Stimulated activated CD8-positive, alpha-beta memory T cell treated with anti-CD3 and anti-CD28 coated beads, Interleukin-15, amount 100 ng/mL, for 4 hours (primary cell): ENCODE measurements around the gene CENATAC.
A peak's percentile ranks its signal among the peaks of the same experiment; 100 is the strongest.
"Not testable (repeated sequence)": the region's sequence is repeated elsewhere in the genome, so short reads cannot be mapped to it uniquely, and the experiment has no call there.

Source experiments
- DNase-seq, 2 donors: peaks; one replicate each; pipeline ENCODE4 v3.0.0-alpha.2; 2020; ENCODE audit warnings: low read depth in 2 of 2

Gene CENATAC

GRCh38 chr11:119026970-119027369 lies 29.0 kb downstream of the CENATAC start:
- no peak for DNase-seq

- no peak for DNase-seq
Measured at GRCh38 chr11:119027561-119028345, 29.8 kb downstream of the CENATAC start.

- DNase-seq, result no peak
Measured at GRCh38 chr11:119028346-119029068, 30.6 kb downstream of the CENATAC start.

- DNase-seq, result no peak
Measured at GRCh38 chr11:119029069-119029339, 31.1 kb downstream of the CENATAC start.

- peak in 1 of 2 donors; percentile 20 for DNase-seq
Measured at GRCh38 chr11:119029340-119030028, 31.5 kb downstream of the CENATAC start.

DNA sequence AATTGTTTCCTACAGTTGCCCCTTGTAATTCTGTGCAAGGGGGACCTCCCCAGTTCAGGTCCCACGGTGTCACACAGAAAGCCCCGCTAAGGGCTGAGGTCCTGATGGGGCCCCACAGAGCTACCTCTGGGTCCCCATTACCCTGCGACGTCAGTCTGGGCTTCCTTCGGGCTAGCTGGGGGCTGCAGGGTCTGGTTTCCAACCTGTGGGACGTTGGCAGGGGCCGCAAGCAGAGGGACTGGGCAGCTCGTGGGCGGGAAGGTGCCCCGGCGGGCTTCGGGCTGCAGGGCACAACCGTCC lies 32.0 kb downstream of the CENATAC start:
- no peak for DNase-seq

GRCh38 chr11:119030329-119031047 lies 32.5 kb downstream of the CENATAC start, which contains the start of gene SLC37A4:
Gene SLC37A4, minus strand, starts transcription at chr11:119030877.
- DNase-seq, result peak; percentile 97 to 98

GRCh38 chr11:119031912-119032280 lies 34.0 kb downstream of the CENATAC start:
- no peak for DNase-seq

GRCh38 chr11:119033421-119033820 lies 35.5 kb downstream of the CENATAC start:
- not testable (repeated sequence) for DNase-seq

GRCh38 chr11:119034813-119035212 lies 36.9 kb downstream of the CENATAC start:
- no peak for DNase-seq

DNA sequence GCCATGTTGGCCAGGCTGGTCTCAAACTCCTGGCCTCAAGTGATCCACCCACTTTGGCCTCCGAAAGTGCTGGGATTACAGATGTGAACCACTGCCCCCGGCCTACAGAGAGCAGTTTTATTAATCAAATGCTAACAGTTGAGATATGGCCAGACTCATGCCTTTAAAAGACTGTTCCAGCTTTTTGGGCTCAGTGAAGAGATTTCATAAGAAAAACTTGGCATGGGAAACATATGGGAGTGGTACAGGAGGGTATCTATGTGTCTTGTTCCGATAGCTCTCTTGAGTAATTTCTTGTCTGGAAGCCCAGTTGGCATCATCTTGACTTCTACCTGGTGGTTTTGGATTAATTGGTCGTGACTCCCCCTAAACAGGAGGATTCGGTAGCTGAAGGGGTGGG lies 40.9 kb downstream of the CENATAC start:
- DNase-seq, result no peak

DNA sequence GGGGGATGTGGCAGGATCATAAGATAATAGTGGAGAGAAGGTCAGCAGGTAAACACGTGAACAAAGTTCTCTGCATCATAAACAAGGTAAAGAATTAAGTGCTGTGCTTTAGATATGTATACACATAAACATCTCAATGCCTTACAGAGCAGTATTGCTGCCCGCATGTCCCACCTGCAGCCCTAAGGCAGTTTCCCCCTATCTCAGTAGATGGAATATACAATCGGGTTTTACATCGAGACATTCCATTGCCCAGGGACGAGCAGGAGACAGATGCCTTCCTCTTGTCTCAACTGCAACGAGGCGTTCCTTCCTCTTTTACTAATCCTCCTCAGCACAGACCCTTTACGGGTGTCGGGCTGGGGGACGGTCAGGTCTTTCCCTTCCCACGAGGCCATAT lies 41.5 kb downstream of the CENATAC start:
- not testable (repeated sequence) for DNase-seq

GRCh38 chr11:119041821-119042514 lies 44.0 kb downstream of the CENATAC start:
- DNase-seq, result no peak

GRCh38 chr11:119042927-119043326 lies 45.0 kb downstream of the CENATAC start:
- DNase-seq, result no peak

- DNase-seq, result no peak
Measured at GRCh38 chr11:119044708-119045107, 46.8 kb downstream of the CENATAC start.

- no peak for DNase-seq
Measured at GRCh38 chr11:119046489-119046888, 48.6 kb downstream of the CENATAC start.

DNA sequence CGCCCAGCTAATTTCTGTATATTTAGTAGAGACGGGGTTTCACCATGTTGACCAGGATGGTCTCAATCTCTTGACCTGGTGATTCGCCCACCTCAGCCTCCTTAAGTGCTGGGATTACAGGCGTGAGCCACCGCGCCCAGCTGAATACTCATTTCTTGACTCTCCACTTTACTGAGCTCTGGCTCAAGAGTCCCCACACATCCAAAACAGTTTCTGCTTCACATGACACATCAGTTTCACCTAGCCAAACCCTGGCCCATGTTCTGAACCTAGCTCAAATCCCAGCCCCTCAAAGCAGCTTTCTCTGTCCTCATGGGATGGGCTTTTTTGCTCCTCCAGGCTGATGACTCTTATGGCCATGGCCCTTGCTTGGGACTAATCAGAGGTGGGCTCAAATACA lies 49.3 kb downstream of the CENATAC start:
- no peak for DNase-seq

DNA sequence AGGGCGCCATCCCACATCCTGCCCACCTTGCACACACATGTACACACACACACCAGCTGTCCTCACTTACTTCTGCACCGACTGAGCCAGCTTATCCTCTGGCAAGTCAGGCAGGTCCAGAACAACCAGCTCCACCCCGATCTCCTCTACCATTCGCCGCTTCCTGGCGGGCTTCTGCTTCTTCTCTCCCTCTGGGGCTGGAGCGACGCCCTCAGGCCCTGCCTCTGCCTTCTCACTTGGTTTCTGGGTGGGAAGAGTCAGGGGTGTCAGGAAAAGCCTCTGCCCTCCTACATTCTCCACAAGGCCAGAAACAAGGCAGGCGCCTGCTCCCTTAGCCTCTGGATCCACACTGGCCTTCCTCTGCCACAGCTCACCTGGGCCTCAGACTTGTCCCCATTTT lies 50.7 kb downstream of the CENATAC start:
- DNase-seq, result no peak

GRCh38 chr11:119049081-119049480 lies 51.1 kb downstream of the CENATAC start:
- no peak for DNase-seq

GRCh38 chr11:119051440-119052162 lies 53.7 kb downstream of the CENATAC start:
- DNase-seq, result no peak

GRCh38 chr11:119052163-119052814 lies 54.4 kb downstream of the CENATAC start:
- no peak for DNase-seq
